ENCODE measurements around the gene GEMIN7.

Gene GEMIN7

DNA sequence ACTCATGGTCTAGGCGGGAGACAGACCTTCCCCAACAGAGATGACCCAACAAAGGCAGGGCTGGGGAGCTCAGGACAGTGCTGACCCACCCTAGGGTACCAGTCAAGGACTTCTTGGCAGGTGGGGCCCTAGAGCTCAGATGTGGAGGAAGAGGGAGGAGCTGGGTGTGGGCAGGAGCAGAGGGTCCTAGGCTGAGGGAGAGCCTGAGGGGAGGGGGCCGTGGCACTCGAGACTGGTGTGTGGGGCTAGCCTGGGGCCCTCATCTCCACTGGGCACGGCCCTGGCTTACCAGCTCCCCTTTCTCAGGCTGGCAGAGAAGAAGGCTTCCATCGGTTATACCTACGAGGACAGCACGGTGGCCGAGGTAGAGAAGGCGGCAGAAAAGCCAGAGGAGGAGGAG is 21.6 kb upstream of the GEMIN7 start:
- H3K27ac ChIP-seq (ENCODE audit: low read length): peak overlapping the region; percentile 44

GRCh38 chr19:45058622-45059159 is 20.4 kb upstream of the GEMIN7 start:
- H2AFZ ChIP-seq (ENCODE audit: low read depth, low read length): no peak overlapping the region
- H3K79me2 ChIP-seq (ENCODE audit: low read length): no peaks in the 10 kb centered on the region
- H3K4me1 ChIP-seq (ENCODE audit: low read length): peaks cover 15% of the 10 kb centered on the region
- no peak overlapping the region for H3K27ac ChIP-seq (ENCODE audit: low read length)
- peaks cover 71% of the 10 kb centered on the region for H3K36me3 ChIP-seq (replicated peaks; ENCODE audit: low read depth, low read length)
- H4K20me1 ChIP-seq (ENCODE audit: insufficient read depth, low read length): peaks cover 3% of the 10 kb centered on the region; the same call in 1 of the 2 replicates
- H3K4me3 ChIP-seq (ENCODE audit: low read length): no peak overlapping the region
- no peaks in the 10 kb centered on the region for H3K27me3 ChIP-seq (ENCODE audit: low read depth, low read length)
- no peaks in the 10 kb centered on the region for H3K9me3 ChIP-seq (ENCODE audit: insufficient read depth, low read length)
- H3K4me2 ChIP-seq (ENCODE audit: low read length): no peak overlapping the region
- TF ChIP-seq, protein P1, sequence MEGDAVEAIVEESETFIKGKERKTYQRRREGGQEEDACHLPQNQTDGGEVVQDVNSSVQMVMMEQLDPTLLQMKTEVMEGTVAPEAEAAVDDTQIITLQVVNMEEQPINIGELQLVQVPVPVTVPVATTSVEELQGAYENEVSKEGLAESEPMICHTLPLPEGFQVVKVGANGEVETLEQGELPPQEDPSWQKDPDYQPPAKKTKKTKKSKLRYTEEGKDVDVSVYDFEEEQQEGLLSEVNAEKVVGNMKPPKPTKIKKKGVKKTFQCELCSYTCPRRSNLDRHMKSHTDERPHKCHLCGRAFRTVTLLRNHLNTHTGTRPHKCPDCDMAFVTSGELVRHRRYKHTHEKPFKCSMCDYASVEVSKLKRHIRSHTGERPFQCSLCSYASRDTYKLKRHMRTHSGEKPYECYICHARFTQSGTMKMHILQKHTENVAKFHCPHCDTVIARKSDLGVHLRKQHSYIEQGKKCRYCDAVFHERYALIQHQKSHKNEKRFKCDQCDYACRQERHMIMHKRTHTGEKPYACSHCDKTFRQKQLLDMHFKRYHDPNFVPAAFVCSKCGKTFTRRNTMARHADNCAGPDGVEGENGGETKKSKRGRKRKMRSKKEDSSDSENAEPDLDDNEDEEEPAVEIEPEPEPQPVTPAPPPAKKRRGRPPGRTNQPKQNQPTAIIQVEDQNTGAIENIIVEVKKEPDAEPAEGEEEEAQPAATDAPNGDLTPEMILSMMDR (IDR thresholded peaks at IDR 0.05; ENCODE audit: low read depth, low read length): no peak
- TF ChIP-seq EZH2phosphoT487 (IDR thresholded peaks at IDR 0.05; ENCODE audit: low read depth): no peak
- no peak overlapping the region for H3K9ac ChIP-seq (ENCODE audit: low read length)

More for the DNA sequence above, 21.6 kb upstream of the GEMIN7 start:
- H3K4me1 ChIP-seq (ENCODE audit: low read length): peaks cover 15% of the 10 kb centered on the region
- H3K36me3 ChIP-seq (replicated peaks; ENCODE audit: low read depth, low read length): peaks cover 73% of the 10 kb centered on the region
- peaks cover 8% of the 10 kb centered on the region for H4K20me1 ChIP-seq (ENCODE audit: insufficient read depth, low read length)
- H3K79me2 ChIP-seq (ENCODE audit: low read length): peaks cover 6% of the 10 kb centered on the region
- TF ChIP-seq, protein P1 (IDR thresholded peaks at IDR 0.05; ENCODE audit: low read depth, low read length): no peak
- TF ChIP-seq EZH2phosphoT487 (IDR thresholded peaks at IDR 0.05; ENCODE audit: low read depth): no peak
- no peak overlapping the region for H2AFZ ChIP-seq (ENCODE audit: low read depth, low read length)
- H3K4me2 ChIP-seq (ENCODE audit: low read length): no peak overlapping the region
- H3K27me3 ChIP-seq (ENCODE audit: low read depth, low read length): no peaks in the 10 kb centered on the region
- no peaks in the 10 kb centered on the region for H3K9me3 ChIP-seq (ENCODE audit: insufficient read depth, low read length)
- H3K4me3 ChIP-seq (ENCODE audit: low read length): no peak overlapping the region
- no peak overlapping the region for H3K9ac ChIP-seq (ENCODE audit: low read length)

- H4K20me1 ChIP-seq (ENCODE audit: insufficient read depth, low read length): peaks cover 3% of the 10 kb centered on the region; the same call in 1 of the 2 replicates
- H3K9ac ChIP-seq (ENCODE audit: low read length): no peak overlapping the region
- no peak overlapping the region for H3K4me3 ChIP-seq (ENCODE audit: low read length)
- TF ChIP-seq EZH2phosphoT487 (IDR thresholded peaks at IDR 0.05; ENCODE audit: low read depth): no peak
- TF ChIP-seq, protein P1 (IDR thresholded peaks at IDR 0.05; ENCODE audit: low read depth, low read length): peak; percentile 96
- H2AFZ ChIP-seq (ENCODE audit: low read depth, low read length): no peak overlapping the region
- no peaks in the 10 kb centered on the region for H3K79me2 ChIP-seq (ENCODE audit: low read length)
- H3K27me3 ChIP-seq (ENCODE audit: low read depth, low read length): no peaks in the 10 kb centered on the region
- H3K36me3 ChIP-seq (replicated peaks; ENCODE audit: low read depth, low read length): peaks cover 73% of the 10 kb centered on the region
- no peak overlapping the region for H3K4me2 ChIP-seq (ENCODE audit: low read length)
- H3K27ac ChIP-seq (ENCODE audit: low read length): no peak overlapping the region
- H3K9me3 ChIP-seq (ENCODE audit: insufficient read depth, low read length): no peaks in the 10 kb centered on the region
- peaks cover 15% of the 10 kb centered on the region for H3K4me1 ChIP-seq (ENCODE audit: low read length)
Measured at GRCh38 chr19:45059258-45059965, 19.6 kb upstream of the GEMIN7 start.

- Histone ChIP-seq H3K4me1 (ENCODE audit: low read length) (peaks cover 3% of the 10 kb centered on the region), H3K79me2 (ENCODE audit: low read length) (no peaks in the 10 kb centered on the region), H3K36me3 (replicated peaks; ENCODE audit: low read depth, low read length) (peaks cover 69% of the 10 kb centered on the region), H3K9me3 (ENCODE audit: insufficient read depth, low read length) (no peaks in the 10 kb centered on the region), H3K27ac (ENCODE audit: low read length) (no peak overlapping the region), H3K27me3 (ENCODE audit: low read depth, low read length) (no peaks in the 10 kb centered on the region), H2AFZ (ENCODE audit: low read depth, low read length) (no peak overlapping the region), H3K4me2 (ENCODE audit: low read length) (no peak overlapping the region), H3K9ac (ENCODE audit: low read length) (no peak overlapping the region), H3K4me3 (ENCODE audit: low read length) (no peak overlapping the region), H4K20me1 (ENCODE audit: insufficient read depth, low read length) (no peaks in the 10 kb centered on the region)
- TF ChIP-seq, protein P1 (IDR thresholded peaks at IDR 0.05; ENCODE audit: low read depth, low read length): no peak
- TF ChIP-seq EZH2phosphoT487 (IDR thresholded peaks at IDR 0.05; ENCODE audit: low read depth): no peak
Measured at GRCh38 chr19:45061965-45062364, 17.1 kb upstream of the GEMIN7 start.
